Motor neuron (in vitro differentiated cells): ENCODE results near the gene DNASE1L1. TPM values are rescaled to one million over a fixed set of nuclear protein-coding genes. Genes with fewer than 3 reads are reported as not detected.
"Not testable (repeated sequence)": the region's sequence is repeated elsewhere in the genome, so short reads cannot be mapped to it uniquely, and the experiment has no call there.

ENCODE experiments used
- ATAC-seq, 8 experiments: fragments of 200-7000 bp; cut with Tn5 transposase; replicated peaks in 6 of 8; 2 replicates each; pipeline ENCODE4 v1.8.0; 2021; ENCODE audit warnings: mild to moderate bottlenecking in 8 of 8, moderate library complexity in 8 of 8
- H3K27ac ChIP-seq, 2 donors: fragments of 250-450 bp; sonication (Bioruptor Pico); 2 replicates each; pipeline ENCODE4 v1.9.0; 2021; ENCODE audit warnings: antibody characterized with exemption in 2 of 2, mild to moderate bottlenecking in 2 of 2, moderate library complexity in 1 of 2
- H3K4me1 ChIP-seq, 2 donors: fragments of 250-450 bp; sonication (Bioruptor Pico); replicated peaks in 1 of 2; 2 replicates each; pipeline ENCODE4 v1.6.1; 2021; ENCODE audit warnings: antibody characterized with exemption in 2 of 2, mild to moderate bottlenecking in 2 of 2, moderate library complexity in 1 of 2
- H3K4me3 ChIP-seq, 5 donors: fragments of 250-450 bp; sonication (Bioruptor Pico); 2 replicates each; pipeline ENCODE4 v1.9.0; 2021; ENCODE audit warnings: antibody characterized with exemption in 5 of 5, mild to moderate bottlenecking in 5 of 5, moderate library complexity in 4 of 5
- WGBS, 10 experiments: fragments of 450-650 bp; shearing (Covaris generic); methylation state at CpG; one replicate each; pipeline ENCODE4 v1.0.0; 2022; 5-methylcytosine and 5-hydroxymethylcytosine counted together
- in situ Hi-C, 9 experiments: fragments of 400-800 bp; cut with MboI; loops; one replicate each; pipeline ENCODE4 v1.15.0; 2021; ENCODE audit warnings: low sequenced_read_pairs in 9 of 9, low pct_unique_long_range_greater_than_20kb in 2 of 9; ENCODE audit not compliant: unreplicated experiment in 9 of 9
- total RNA-seq, 8 experiments: library from RNA; unstranded; fragments of 300-600 nt; gene quantifications; 2 replicates each; pipeline versions ENCODE4 v1.2.3 to v1.2.4, GENCODE V29; 2022

The DNASE1L1 gene
- total RNA-seq, 8 experiments from 2014 or later = 7.4 to 29.2 (median 10.9) TPM

DNA sequence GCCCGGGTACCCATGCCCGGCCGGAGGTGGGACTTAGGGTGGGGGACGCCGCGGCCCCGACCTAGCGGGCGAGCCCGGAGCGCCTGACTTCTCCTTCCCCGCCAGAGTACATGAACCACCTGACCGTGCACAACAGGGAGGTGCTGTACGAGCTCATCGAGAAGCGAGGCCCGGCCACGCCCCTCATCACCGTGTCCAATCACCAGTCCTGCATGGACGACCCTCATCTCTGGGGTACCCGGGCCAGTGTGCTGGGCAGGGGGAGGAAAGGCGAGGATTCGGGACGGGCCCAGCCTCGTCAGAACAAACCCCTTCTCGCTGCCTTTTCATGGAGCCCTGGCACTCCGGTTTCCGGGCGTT, 2.9 kb upstream of the DNASE1L1 start:
- peak; percentile 48 to 90 (median 77) for ATAC-seq
- Histone ChIP-seq H3K4me3 (peak overlapping the region; percentile 70 to 97 (median 84)), H3K4me1 (peaks cover 9 to 10% of the 10 kb centered on the region in 2 donors), H3K27ac (peak overlapping the region; percentile 91 to 92)
- in situ Hi-C loops = no loop called here
- WGBS, 10 experiments = no CpG with 5 or more reads among the region's 29 CpGs

DNA sequence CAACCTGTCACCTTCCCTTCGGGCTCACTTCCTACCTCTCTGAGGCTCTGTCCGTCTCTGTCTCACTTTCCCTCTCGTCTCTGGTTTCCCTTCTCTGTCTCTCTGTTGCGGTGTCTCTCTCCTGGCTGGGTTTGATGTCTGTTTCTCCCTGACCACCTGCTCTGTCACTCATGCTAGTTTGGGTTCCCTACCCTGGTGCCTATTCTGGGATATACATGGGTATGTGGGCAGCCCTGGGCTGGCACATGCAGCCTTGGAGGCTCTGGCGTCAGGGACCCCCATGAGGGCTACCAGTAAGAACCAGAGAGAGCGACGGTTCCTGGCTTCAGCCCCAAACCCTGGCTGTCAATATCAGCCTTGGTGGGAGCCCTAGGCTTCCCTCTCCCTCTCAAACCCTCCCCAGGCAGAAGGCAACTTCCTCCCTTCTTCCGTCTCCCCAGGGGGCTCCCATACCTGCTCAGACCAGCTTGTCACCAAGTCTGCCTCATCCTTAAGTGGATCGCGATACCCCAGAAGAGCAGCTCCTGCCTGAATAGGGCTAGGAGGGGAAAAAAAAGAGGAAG, 314 bp downstream of the DNASE1L1 start:
- Histone ChIP-seq H3K27ac (no peak overlapping the region), H3K4me3 (peak overlapping the region in 1 of 5 donors; percentile 0), H3K4me1 (peaks cover 9 to 10% of the 10 kb centered on the region in 2 donors)
- 25 to 48% methylated on average over 2 of the region's 10 CpGs; no CpG with 5 or more reads in 8 of the 10 experiments for WGBS, 10 experiments
- in situ Hi-C loops = no loop called here
- ATAC-seq = no peak

DNA sequence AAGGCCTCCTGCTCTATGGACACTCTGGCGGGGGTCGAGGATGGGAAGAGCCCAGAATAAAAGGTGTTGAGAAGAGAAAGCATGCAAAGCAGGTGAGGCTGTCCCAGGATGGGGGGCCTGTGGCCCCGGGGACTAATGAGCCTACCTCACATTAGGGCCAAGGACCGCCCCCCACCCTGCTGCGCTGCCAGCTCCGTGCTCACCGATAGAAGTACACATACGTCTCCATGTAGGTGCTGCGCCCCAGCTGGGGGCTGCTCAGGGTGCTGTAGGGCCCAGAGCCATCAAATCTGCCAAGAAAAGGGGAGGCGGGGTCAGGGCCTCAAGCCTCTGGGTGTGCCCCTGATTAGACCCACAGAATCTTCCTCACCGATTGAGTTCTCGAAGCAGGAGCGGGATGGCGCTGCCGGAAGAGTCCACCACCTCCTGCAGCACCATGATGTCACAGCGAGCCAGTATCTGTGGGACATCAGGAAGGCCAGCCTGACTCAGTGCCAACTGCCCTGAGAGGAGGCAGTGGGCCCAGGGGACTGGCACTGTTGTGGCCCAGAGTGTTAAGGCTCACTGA, 4.3 kb downstream of the DNASE1L1 start:
- no peak overlapping the region for H3K27ac ChIP-seq
- peak in 1 of 8 experiments; percentile 1 for ATAC-seq
- H3K4me3 ChIP-seq = no peak overlapping the region
- H3K4me1 ChIP-seq = peaks cover 5 to 6% of the 10 kb centered on the region in 2 donors
- WGBS, 10 experiments = 68% methylated on average over 9 of the region's 16 CpGs; no CpG with 5 or more reads in 9 of the 10 experiments
- in situ Hi-C loops = no loop called here

DNA sequence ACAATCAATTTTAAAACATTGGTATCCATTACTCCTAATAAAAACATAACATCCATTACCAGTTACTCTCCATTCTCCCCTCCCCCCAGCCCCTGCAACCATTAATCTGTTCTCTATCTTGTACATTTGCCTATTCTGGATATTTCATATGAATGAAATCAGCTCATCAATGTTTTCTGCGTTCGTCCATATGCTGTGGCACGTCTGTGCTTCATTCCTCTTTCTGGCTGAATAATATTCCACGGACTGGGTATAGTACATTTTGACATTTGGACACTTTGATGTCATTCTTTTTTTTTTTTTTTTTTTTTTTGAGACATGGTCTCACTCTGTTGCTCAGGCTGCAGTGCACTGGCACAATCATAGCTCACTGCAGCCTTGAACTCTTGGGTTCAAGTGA, 5.2 kb downstream of the DNASE1L1 start:
- ATAC-seq = no peak
- Histone ChIP-seq H3K27ac (no peak overlapping the region), H3K4me1 (peaks cover 9 to 10% of the 10 kb centered on the region in 2 donors), H3K4me3 (no peak overlapping the region)
- 63 to 96% (median 69%) methylated on average over 2 to 4 of the region's 4 CpGs; no CpG with 5 or more reads in 6 of the 10 experiments for WGBS, 10 experiments
- in situ Hi-C loops = no loop called here

DNA sequence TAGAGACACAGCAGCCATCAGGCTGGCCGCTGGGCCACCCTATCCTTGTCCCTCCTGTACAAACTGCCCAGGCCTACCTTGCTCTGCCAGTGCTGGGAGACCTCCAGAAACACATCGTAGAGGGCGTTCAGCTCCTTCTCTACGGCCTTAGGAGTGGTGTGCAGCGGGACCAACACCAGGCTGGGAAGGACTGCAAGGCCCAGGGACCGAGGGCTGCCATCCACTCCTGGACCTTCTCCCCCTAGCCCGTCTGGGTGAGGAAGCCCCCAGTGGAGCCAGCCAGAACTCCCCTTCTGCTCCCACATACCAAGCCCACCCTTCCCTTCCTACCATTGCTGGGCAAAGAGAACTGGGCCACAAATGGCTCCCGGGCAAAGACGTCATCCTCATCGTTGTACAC, 5.9 kb downstream of the DNASE1L1 start:
- peaks cover 9 to 10% of the 10 kb centered on the region in 2 donors for H3K4me1 ChIP-seq
- 25 to 94% methylated on average over 2 to 3 of the region's 10 CpGs; no CpG with 5 or more reads in 8 of the 10 experiments for WGBS, 10 experiments
- no peak overlapping the region for H3K27ac ChIP-seq
- in situ Hi-C loops = no loop called here
- H3K4me3 ChIP-seq = no peak overlapping the region
- peak in 6 of 8 experiments; percentile 1 to 12 (median 6) for ATAC-seq

DNA sequence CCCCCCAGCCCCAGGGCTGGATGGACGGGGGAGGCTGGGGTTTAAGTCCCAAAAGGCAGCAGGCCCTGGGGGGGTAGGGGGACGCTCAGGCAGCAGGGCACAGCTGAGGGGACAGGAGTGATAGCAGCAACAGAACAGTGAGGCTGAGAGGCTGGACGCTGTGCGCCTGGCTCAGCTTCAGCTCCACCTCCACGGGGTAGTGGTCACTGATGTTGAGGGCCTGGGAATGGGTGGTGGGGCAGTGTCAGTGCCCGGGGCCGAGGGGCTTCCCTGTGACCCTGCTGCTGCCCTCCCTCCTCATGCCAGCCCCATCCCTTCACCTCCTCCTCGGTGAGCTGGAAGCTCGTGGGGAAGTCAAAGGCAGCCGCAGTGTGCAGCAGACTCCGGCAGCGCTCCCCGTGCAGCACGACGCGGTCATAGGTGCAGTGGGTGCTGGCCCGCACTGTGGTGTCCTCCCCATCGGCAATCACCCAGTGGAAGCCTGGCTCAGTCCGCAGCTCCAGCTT, 6.4 kb downstream of the DNASE1L1 start:
- in situ Hi-C loops = no loop called here
- H3K27ac ChIP-seq = no peak overlapping the region
- H3K4me3 ChIP-seq = no peak overlapping the region
- WGBS, 10 experiments = no CpG with 5 or more reads among the region's 19 CpGs
- ATAC-seq = peak in 5 of 8 experiments; percentile 0 to 19 (median 5)
- H3K4me1 ChIP-seq = peaks cover 9 to 10% of the 10 kb centered on the region in 2 donors

DNA sequence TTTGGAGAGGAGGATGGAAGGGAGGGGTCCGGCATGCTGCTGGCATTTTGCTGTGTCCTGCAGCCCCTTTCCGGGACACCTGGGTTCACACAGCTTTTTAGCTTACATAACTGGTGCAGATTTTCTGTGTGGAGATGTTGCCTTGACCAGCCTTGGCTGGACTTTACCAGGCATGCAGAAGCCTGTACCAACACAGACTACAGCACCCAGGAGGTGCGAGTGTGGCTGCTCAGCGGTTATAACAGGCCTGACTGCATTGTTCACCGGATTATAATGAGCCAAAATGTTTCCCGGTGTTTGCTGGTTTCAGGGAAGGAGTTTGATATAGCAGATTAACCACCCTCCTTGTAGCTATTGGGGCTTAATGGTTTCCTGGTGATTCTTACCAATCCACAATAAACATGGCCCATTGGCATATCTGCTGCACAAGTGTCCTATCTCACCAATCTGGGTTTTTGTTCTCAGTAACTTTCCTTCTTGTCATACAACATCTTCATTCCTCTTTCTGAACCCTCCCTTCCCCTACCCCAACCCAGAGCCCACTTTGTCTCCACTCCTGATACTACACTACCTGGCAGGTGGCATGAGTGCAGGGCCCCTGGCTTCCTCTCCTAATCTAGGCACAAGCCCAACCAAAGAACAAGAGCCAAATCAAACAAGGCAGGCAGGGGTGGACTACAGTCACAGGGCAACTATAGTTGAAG, 7.0 kb downstream of the DNASE1L1 start:
- H3K4me3 ChIP-seq = no peak overlapping the region
- peaks cover 10% of the 10 kb centered on the region in 2 donors for H3K4me1 ChIP-seq
- in situ Hi-C loops = no loop called here
- peak in 3 of 8 experiments; percentile 1 to 4 (median 3) for ATAC-seq
- 15 to 100% (median 40%) methylated on average over 1 to 3 of the region's 6 CpGs; no CpG with 5 or more reads in 5 of the 10 experiments for WGBS, 10 experiments
- H3K27ac ChIP-seq = no peak overlapping the region

DNA sequence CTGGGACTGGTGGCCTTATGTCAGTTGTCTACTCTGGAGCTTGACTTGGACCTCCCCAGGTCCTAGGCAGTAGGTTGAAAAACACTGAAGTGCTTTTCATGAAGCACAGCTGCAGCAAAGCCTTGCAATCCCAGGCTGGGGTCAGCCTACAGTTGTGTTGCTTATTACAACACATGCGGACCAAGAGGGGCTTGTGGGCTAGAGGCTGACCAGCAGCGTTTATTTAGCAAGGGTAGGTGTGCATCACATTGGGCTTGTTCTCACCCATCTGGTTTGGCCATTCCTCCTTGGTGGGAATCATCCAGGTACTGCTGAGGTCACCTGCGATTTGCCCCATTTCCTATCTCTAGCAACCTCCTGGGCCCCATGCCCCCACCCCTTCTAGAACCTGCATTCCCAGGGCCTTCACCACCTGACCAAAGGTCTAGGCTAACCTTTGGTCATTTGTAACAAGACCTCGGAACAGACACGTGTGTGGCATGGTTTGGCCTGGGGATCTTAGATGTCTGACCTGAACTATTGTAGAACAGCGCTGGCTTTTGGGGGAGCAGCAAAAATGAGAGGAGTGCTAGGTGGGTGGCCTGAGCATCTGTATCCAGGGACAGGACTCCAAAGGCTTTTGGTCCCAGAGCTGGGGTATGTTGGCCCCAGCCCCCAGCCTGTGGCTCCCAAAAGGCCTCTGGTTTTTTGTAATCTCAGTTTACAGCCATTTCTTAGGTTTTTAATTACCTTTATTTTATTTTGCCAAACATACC, 7.8 kb downstream of the DNASE1L1 start:
- Histone ChIP-seq H3K4me3 (no peak overlapping the region), H3K4me1 (peaks cover 14 to 18% of the 10 kb centered on the region in 2 donors), H3K27ac (no peak overlapping the region)
- in situ Hi-C loops = no loop called here
- peak in 3 of 8 experiments; percentile 1 to 7 (median 1) for ATAC-seq
- WGBS, 10 experiments = 63% methylated on average over 3 of the region's 6 CpGs; no CpG with 5 or more reads in 9 of the 10 experiments

DNA sequence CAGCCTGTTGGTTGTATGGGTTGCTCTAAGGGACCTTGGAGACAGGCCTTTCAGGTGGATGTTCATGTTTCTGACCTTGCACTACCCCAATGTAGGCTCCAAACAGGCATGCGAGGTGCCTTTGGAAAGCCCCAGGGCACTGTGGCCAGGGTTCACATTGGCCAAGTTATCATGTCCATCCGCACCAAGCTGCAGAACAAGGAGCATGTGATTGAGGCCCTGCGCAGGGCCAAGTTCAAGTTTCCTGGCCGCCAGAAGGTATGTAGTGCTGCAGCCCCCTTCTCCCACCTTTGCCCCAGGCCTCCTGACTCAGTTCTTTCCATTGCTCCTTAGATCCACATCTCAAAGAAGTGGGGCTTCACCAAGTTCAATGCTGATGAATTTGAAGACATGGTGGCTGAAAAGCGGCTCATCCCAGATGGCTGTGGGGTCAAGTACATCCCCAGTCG, 8.7 kb downstream of the DNASE1L1 start:
- H3K4me3 ChIP-seq, H3K27ac ChIP-seq, in situ Hi-C loops, ATAC-seq: not testable (repeated sequence)
- 67% methylated on average over 1 of the region's 6 CpGs; no CpG with 5 or more reads in 9 of the 10 experiments for WGBS, 10 experiments
- H3K4me1 ChIP-seq = peaks cover 14 to 18% of the 10 kb centered on the region in 2 donors

DNA sequence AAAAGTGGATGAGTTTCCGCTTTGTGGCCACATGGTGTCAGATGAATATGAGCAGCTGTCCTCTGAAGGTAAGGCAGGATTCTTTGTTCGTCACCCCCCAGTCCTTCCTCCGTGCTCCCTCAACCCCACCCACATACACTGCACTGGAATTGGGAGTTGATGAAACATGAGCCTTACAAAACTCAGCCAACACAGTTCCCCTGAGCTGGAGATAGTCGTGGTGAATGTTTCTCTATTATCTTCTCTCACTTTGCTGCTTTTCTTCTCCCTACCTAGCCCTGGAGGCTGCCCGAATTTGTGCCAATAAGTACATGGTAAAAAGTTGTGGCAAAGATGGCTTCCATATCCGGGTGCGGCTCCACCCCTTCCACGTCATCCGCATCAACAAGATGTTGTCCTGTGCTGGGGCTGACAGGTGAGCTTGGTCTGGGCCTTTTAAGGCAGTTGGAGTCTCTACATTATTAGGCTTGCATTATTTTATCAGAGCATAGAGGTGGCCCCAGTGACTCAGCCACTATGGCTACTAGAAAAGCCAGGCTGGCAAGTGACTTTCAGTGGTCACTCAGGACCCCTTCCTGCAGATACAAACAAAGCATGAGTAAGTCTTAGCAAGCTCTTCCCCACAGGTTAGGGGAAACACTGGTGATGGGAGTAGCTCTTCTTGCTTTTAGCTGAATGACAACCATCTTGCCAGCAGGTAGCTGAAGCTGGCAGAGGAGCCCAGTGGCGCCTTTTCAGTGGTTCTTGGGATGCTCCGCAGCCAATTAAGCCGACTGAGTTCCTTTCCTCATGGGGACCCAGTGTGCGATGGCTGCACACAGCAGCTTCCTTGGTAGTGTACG, 9.3 kb downstream of the DNASE1L1 start:
- Histone ChIP-seq H3K4me1 (peaks cover 14 to 18% of the 10 kb centered on the region in 2 donors), H3K4me3 (peak overlapping the region; percentile 58 to 86 (median 76)), H3K27ac (peak overlapping the region in 1 of 2 donors; percentile 99)
- no peak for ATAC-seq
- 47 to 50% methylated on average over 1 to 5 of the region's 14 CpGs; no CpG with 5 or more reads in 8 of the 10 experiments for WGBS, 10 experiments
- in situ Hi-C loops = no loop called here

DNA sequence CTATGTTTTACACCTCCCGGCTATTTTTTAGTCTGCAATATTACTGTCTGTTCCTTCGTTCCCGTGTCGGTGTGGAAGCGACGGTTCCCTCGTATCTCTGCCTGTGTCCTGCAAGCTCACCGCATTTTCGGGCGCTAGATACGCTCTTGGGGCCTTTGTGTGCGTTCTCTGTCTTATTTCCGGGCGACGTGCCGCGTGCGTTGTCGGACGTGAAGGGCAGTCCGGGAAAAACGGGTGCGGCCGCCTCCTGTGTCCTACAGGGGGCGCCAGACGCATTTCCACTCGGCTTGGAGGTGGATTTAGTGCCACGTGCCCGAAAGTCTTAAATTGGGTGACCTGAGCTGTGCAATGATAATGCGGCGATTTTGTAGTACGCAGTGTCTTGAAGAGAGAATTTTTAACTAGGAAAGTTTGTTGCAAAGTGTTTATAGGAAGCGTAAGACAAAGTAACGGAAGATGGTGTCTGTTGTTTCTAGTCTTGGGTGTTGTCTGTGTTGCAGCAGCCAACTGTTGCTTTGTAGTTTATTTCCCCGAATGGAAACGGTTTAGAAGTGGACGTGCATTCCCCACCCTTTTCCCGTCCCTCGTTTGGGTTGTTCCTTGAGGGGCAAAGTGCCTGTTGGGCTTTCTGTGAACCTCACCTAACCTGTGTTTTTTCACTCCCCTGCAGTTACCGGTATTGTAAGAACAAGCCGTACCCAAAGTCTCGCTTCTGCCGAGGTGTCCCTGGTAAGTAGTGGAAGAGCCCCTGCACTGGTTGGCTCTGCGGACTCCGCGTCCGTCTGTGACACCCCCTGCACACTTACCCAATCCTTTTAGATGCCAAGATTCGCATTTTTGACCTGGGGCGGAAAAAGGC, 10.2 kb downstream of the DNASE1L1 start:
- peak in 2 of 8 experiments; percentile 0 to 1 for ATAC-seq
- in situ Hi-C loops = no loop called here
- peak overlapping the region; percentile 99 for H3K27ac ChIP-seq
- H3K4me3 ChIP-seq = peak overlapping the region; percentile 58 to 86 (median 76)
- peaks cover 14 to 18% of the 10 kb centered on the region in 2 donors for H3K4me1 ChIP-seq
- WGBS, 10 experiments = 0 to 35% (median 19%) methylated on average over 6 to 40 of the region's 49 CpGs; no CpG with 5 or more reads in 6 of the 10 experiments
